HEK293 (cell line): ENCODE measurements around the gene DNHD1.

Experiments used
- CTCF ChIA-PET: fragments of 350-600 bp; formaldehyde crosslinking; extraction: SDS; loops from one replicate; lab custom pipeline; 2021; ENCODE audit warnings: antibody characterized with exemption; lab: Yijun Ruan, JAX
- POLR2A ChIA-PET: fragments of 300-600 bp; formaldehyde crosslinking; extraction: SDS; loops from one replicate; lab custom pipeline; 2020; ENCODE audit warnings: antibody characterized with exemption, inconsistent platforms; lab: Yijun Ruan, JAX
- H3K27ac ChIP-seq: fragments of 200-500 bp; sonication (Bioruptor generic); 2 replicates; pipeline ENCODE4 v1.5.1; 2014; ENCODE audit warnings: low read depth, low read length, control low read depth, inconsistent platforms; ENCODE audit errors: extremely low read depth
- H3K36me3 ChIP-seq, 2 experiments: fragments of 200-500 bp in 1 of 2; sonication (Bioruptor generic) in 1 of 2; 1 replicate in 1 of 2; 2 replicates in 1 of 2; pipeline ENCODE4 v1.5.1; 2014 to 2017; ENCODE audit warnings: inconsistent platforms in 2 of 2, low read length in 2 of 2; ENCODE audit not compliant: control insufficient read depth in 2 of 2, insufficient read depth in 1 of 2
- H3K4me1 ChIP-seq: fragments of 200-500 bp; sonication (Bioruptor generic); 2 replicates; pipeline ENCODE4 v1.5.1; 2014; ENCODE audit warnings: mild to moderate bottlenecking, low read length, inconsistent platforms; ENCODE audit not compliant: control insufficient read depth, insufficient read depth
- H3K4me3 ChIP-seq: 2 replicates; pipeline ENCODE4 v1.5.1; 2011; ENCODE audit warnings: low read depth, mild to moderate bottlenecking, control low read depth, low read length, moderate library complexity
- H3K9me3 ChIP-seq: fragments of 200-500 bp; sonication (Bioruptor generic); 2 replicates; pipeline ENCODE4 v1.5.1; 2014; ENCODE audit warnings: low read depth, low read length, inconsistent platforms; ENCODE audit not compliant: control insufficient read depth, insufficient read depth
- PATZ1 ChIP-seq: fragments of 450-650 bp; formaldehyde crosslinking; IDR thresholded peaks from 2 replicates; pipeline ENCODE4 v1.5.1; 2016; ENCODE audit warnings: missing biosample characterization, missing genetic modification characterization
- PBX3 ChIP-seq: sonication (generic); formaldehyde crosslinking; IDR thresholded peaks from 2 replicates; pipeline ENCODE4 v1.8.1; 2022; ENCODE audit warnings: mild to moderate bottlenecking, moderate library complexity, missing genetic modification reagents
- ZBTB48 ChIP-seq: fragments of 450-650 bp; formaldehyde crosslinking; IDR thresholded peaks from 2 replicates; pipeline ENCODE4 v1.5.1; 2016; ENCODE audit warnings: missing biosample characterization, missing genetic modification characterization
- ZBTB6 ChIP-seq: fragments of 450-650 bp; formaldehyde crosslinking; IDR thresholded peaks from 2 replicates; pipeline ENCODE4 v1.5.1; 2017; ENCODE audit warnings: missing biosample characterization, missing genetic modification characterization
- ZFP3 ChIP-seq: fragments of 450-650 bp; formaldehyde crosslinking; IDR thresholded peaks from 2 replicates; pipeline ENCODE4 v1.5.1; 2016; ENCODE audit warnings: low read depth, missing biosample characterization, missing genetic modification characterization
- ZIC2 ChIP-seq: fragments of 450-650 bp; formaldehyde crosslinking; IDR thresholded peaks from 2 replicates; pipeline ENCODE4 v1.5.1; 2016; ENCODE audit warnings: missing biosample characterization, missing genetic modification characterization
- ZNF155 ChIP-seq: fragments of 450-650 bp; formaldehyde crosslinking; IDR thresholded peaks from 2 replicates; pipeline ENCODE4 v1.5.1; 2016; ENCODE audit warnings: missing biosample characterization, missing genetic modification characterization
- ZNF157 ChIP-seq: fragments of 450-650 bp; formaldehyde crosslinking; IDR thresholded peaks from 2 replicates; pipeline ENCODE4 v1.5.1; 2016; ENCODE audit warnings: missing biosample characterization, missing genetic modification characterization
- ZNF280C ChIP-seq: fragments of 450-650 bp; formaldehyde crosslinking; IDR thresholded peaks from 2 replicates; pipeline ENCODE4 v1.5.1; 2016; ENCODE audit warnings: missing biosample characterization, missing genetic modification characterization
- ZNF311 ChIP-seq: fragments of 450-650 bp; formaldehyde crosslinking; IDR thresholded peaks from 2 replicates; pipeline ENCODE4 v1.5.1; 2017; ENCODE audit warnings: missing biosample characterization, missing genetic modification characterization, borderline replicate concordance
- ZNF324 ChIP-seq: fragments of 450-650 bp; formaldehyde crosslinking; IDR thresholded peaks from 2 replicates; pipeline ENCODE4 v1.5.1; 2016; ENCODE audit warnings: missing biosample characterization, missing genetic modification characterization
- ZNF398 ChIP-seq: fragments of 450-650 bp; formaldehyde crosslinking; IDR thresholded peaks from 2 replicates; pipeline ENCODE4 v1.5.1; 2017; ENCODE audit warnings: missing biosample characterization, missing genetic modification characterization
- ZNF433 ChIP-seq: fragments of 450-650 bp; formaldehyde crosslinking; IDR thresholded peaks from 2 replicates; pipeline ENCODE4 v1.5.1; 2016; ENCODE audit warnings: missing biosample characterization, missing genetic modification characterization, low read depth
- ZNF514 ChIP-seq: fragments of 450-650 bp; formaldehyde crosslinking; IDR thresholded peaks from 2 replicates; pipeline ENCODE4 v1.5.1; 2016; ENCODE audit warnings: missing biosample characterization, missing genetic modification characterization
- ZNF521 ChIP-seq: fragments of 450-650 bp; formaldehyde crosslinking; IDR thresholded peaks from 2 replicates; pipeline ENCODE4 v1.5.1; 2017; ENCODE audit warnings: missing biosample characterization, mild to moderate bottlenecking, missing genetic modification characterization
- ZNF624 ChIP-seq: fragments of 450-650 bp; formaldehyde crosslinking; IDR thresholded peaks from 2 replicates; pipeline ENCODE4 v1.5.1; 2017; ENCODE audit warnings: missing biosample characterization, missing genetic modification characterization
- ZNF654 ChIP-seq: fragments of 450-650 bp; formaldehyde crosslinking; IDR thresholded peaks from 2 replicates; pipeline ENCODE4 v1.5.1; 2016; ENCODE audit warnings: low read depth, missing biosample characterization, missing genetic modification characterization
- ZNF658 ChIP-seq: fragments of 450-650 bp; formaldehyde crosslinking; IDR thresholded peaks from 2 replicates; pipeline ENCODE4; 2016; ENCODE audit warnings: missing biosample characterization, missing genetic modification characterization
- ZNF747 ChIP-seq: fragments of 450-650 bp; formaldehyde crosslinking; IDR thresholded peaks from 2 replicates; pipeline ENCODE4 v1.5.1; 2016; ENCODE audit warnings: missing biosample characterization, missing genetic modification characterization
- ZNF768 ChIP-seq: fragments of 450-650 bp; formaldehyde crosslinking; IDR thresholded peaks from 2 replicates; pipeline ENCODE4 v1.5.1; 2018; ENCODE audit warnings: missing biosample characterization, mild to moderate bottlenecking, missing genetic modification characterization

The DNHD1 gene

GRCh38 chr11:6578134-6578533 is 81.1 kb downstream of the DNHD1 start:
- POLR2A ChIA-PET, result no interaction called here
- CTCF ChIA-PET, result no interaction called here
- TF ChIP-seq ZNF624 (tag by site-specific recombination) (no peak), ZIC2 (tag by site-specific recombination) (no peak), ZNF747 (tag by site-specific recombination) (no peak), ZNF658 (no peak), ZNF157 (tag by site-specific recombination) (no peak), ZNF654 (tag by site-specific recombination) (no peak)
- no peak overlapping the region for H3K27ac ChIP-seq
- H3K9me3 ChIP-seq, result no peaks in the 10 kb centered on the region
- no peak overlapping the region for H3K4me3 ChIP-seq
- H3K4me1 ChIP-seq, result no peaks in the 10 kb centered on the region
- peaks cover 0 to 3% of the 10 kb centered on the region in 2 experiments; a peak in 1 of 3 replicates for H3K36me3 ChIP-seq

GRCh38 chr11:6579681-6580080 is 82.6 kb downstream of the DNHD1 start:
- ChIA-PET CTCF (interaction anchor here (0.5 kb wide), 1 partner anchor 530 kb away, joined by 4 read pairs; no protein-coding TSS in a partner anchor), POLR2A (no interaction called here)
- H3K4me1 ChIP-seq, result no peaks in the 10 kb centered on the region
- no peak overlapping the region for H3K27ac ChIP-seq
- TF ChIP-seq ZNF311 (tag by site-specific recombination) (no peak), ZNF280C (no peak), ZBTB48 (no peak), ZNF768 (tag by site-specific recombination) (no peak), ZBTB6 (no peak), ZFP3 (tag by site-specific recombination) (no peak), ZNF155 (tag by site-specific recombination) (no peak), PATZ1 (tag by site-specific recombination) (no peak), ZNF324 (tag by site-specific recombination) (no peak), ZNF654 (tag by site-specific recombination) (no peak), ZNF398 (tag by site-specific recombination) (no peak), ZNF433 (tag by site-specific recombination) (no peak), ZNF521 (tag by site-specific recombination) (no peak), ZNF514 (tag by site-specific recombination) (no peak), PBX3 (no peak)
- H3K36me3 ChIP-seq, result peaks cover 0 to 3% of the 10 kb centered on the region in 2 experiments; a peak in 1 of 3 replicates
- no peak overlapping the region for H3K4me3 ChIP-seq
- H3K9me3 ChIP-seq, result no peaks in the 10 kb centered on the region
